ENCODE results near the gene CD247.

The CD247 gene

DNA sequence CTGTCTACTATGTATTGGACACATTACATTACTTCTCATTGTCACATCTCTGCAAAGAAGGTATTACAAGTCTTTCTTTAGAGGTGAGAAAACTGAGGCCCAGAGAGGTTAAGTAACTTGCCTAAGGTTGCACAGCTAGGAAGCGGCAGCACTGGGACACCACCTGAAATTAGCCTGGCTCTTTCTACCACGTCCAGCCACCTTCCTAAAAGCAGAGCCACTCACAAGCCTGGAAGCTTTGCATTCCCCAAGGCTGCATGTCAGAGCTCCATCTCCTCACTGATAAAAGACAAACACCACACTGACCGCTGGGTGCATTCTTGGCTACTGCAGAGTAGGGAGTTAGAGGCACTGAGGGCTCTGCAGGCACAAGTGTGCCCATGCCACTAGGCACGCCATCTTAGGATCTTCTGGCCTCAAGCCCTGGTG, 2.4 kb downstream of the CD247 start:
- DNase-seq, result no peak
- intact Hi-C loops (cut with DNase I), result no loop called here

- intact Hi-C loops (cut with DNase I), result no loop called here
- DNase-seq, result no peak
Measured at GRCh38 chr1:167515461-167515860, 2.9 kb downstream of the CD247 start.

DNA sequence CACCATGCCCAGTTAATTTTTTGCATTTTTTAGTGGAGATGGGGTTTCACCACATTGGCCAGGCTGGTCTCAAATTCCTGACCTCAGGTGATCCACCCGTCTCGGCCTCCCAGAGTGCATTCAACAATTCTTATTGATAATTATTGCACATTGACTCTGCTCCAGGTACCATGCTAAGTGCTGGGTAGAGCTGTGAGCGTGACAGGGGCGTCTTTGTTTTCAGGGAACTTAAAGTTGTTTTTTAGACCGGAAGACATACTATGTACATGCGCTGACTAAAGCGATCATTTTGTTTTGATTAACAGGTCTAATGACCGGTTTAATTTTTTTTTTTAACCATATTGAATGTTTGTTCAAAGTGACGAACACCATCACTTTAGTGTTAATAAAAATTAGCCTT, 4.0 kb downstream of the CD247 start:
- DNase-seq, result no peak
- intact Hi-C loops (cut with DNase I), result no loop called here

GRCh38 chr1:167512046-167512654, 6.2 kb downstream of the CD247 start:
- intact Hi-C loops (cut with DNase I), result no loop called here
- DNase-seq, result no peak

- no peak for DNase-seq
- intact Hi-C loops (cut with DNase I), result no loop called here
Measured at GRCh38 chr1:167511374-167511986, 6.8 kb downstream of the CD247 start.

- no peak for DNase-seq
- intact Hi-C loops (cut with DNase I), result no loop called here
Measured at GRCh38 chr1:167510881-167511280, 7.4 kb downstream of the CD247 start.

- intact Hi-C loops (cut with DNase I), result no loop called here
- DNase-seq, result no peak
Measured at GRCh38 chr1:167510244-167510643, 8.1 kb downstream of the CD247 start.

GRCh38 chr1:167509587-167509986, 8.7 kb downstream of the CD247 start:
- intact Hi-C loops (cut with DNase I), result no loop called here
- DNase-seq, result no peak

DNA sequence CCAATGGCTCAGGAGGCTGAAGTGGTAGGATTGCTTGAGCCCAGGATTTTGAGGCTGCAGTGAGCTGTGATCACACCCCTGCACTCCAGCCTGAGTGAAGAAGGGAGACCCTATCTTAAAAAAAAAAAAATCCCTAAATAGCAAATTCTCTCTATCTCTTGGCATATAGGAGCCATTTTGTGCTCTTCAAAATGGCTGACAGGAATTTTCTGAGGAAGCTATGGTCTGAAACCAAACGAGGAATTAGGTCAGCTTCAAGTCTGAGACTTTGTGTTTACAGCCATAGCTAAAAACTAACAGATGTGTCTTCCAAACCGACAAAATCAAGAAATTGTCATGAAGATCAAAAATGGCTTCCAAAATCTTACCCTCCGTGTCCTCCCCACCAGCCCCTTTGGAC, 10.6 kb downstream of the CD247 start:
- intact Hi-C loops (cut with DNase I), result no loop called here
- no peak for DNase-seq

GRCh38 chr1:167504467-167504827, 13.9 kb downstream of the CD247 start:
- intact Hi-C loops (cut with DNase I), result no loop called here
- no peak for DNase-seq

DNA sequence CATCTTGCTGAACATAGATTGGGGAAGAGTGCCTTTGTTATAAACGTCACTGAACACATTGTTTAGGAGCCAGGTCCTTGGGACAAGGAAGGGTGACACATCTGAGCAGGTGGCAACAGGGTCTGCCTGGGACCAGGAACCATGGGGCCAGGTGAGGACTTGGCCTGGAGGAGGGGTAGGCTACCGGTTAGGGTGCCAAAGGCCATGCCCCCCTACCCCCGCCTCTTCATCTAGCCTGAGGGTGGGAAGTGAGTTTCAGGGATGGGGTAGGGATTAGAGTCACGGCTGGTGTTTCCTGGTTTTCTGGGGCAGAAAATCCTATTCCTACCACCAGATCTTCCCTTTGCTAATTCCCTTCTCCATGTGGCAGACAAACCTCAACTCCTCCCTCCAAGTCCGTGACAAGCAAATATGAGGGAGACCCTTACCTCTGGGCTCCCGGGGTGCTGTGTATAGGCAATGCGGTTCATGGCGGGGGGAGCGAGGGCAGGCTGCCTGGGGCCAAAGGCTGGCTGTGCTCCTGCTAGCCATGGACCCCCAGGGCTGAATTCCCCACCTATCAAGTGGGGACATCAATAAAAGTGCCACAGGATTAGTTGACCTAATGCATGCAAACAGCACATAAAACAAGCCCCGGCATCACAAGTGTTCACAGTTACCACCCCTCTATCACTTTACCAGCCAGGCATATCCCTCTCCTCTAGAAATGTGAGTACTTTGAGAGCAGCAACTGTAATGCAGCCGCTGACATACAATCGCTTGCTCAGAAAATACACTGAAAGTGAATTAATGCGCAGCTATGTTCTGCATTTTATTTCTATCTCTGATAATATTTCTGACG, 14.5 kb downstream of the CD247 start:
- peak in 1 of 10 donors; percentile 63 for DNase-seq
- intact Hi-C loops (cut with DNase I), result no loop called here

DNA sequence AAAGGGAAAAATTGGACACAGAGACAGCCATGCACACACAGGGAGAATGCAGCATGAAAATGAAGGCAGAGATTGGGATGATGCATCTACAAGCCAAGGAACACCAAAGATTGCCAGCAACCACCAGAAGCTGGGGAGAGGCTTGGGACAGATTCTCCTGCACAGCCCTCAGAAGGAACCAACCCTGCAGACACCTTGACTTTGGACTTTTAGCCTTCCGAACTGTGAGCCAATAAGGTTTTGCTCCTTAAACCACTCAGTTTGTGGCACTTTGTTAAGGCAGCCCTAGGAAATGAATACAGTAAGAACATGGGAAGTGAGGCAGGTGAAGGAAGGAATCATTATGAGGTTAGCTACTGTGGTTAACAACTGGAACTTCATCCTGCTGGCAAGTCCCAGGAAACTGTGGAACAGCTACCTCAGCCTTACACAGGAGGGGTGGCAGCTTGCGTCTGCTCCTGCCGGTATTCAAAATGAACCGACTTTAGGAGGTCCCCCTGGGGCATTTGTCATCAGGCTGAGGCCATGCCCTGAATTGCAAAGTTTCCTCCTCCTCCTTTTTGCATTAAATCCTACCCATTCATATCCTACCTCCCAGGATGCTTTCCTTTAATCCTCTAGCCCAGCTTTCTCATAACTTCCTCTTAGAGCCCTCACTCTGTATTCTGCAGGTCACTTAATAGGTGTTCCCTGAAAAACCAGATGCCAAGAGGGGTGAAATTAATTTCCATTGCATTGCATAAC, 15.4 kb downstream of the CD247 start:
- DNase-seq, result no peak
- intact Hi-C loops (cut with DNase I), result no loop called here

- DNase-seq, result no peak
- intact Hi-C loops (cut with DNase I), result no loop called here
Measured at GRCh38 chr1:167502192-167502551, 16.2 kb downstream of the CD247 start.

DNA sequence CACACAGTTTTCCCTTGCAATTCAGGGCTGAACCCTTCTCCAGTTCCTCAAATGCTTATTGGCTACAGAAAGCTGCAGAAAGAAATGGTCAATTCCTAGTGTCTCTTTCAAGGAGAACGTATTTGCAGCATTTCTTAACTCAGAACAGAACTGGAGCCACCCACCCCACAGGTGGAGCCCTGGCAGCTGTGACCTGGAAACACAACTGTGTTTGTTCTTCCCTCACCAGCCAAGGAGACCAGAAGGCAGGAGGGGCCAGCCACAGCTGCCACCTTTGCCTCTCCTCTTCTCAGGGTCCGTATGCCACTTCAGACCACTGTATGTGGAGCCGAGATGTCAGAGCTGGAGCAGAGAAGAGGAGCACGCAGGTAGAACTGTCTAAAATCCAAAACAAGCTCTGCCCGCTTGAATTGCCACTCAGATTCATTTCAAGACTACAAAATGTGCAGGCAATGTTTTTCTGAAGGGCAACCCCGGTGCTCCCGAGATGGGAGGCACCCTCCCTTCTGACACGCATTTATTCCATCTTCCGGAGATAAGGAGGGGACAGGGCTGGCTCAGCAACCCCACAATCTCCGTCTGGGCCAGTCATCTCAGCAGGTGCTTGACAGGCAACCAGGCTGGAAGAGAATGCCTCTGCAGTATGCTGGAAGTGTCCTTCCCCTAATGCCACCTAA, 16.7 kb downstream of the CD247 start:
- intact Hi-C loops (cut with DNase I), result no loop called here
- DNase-seq, result peak in 1 of 10 donors; percentile 66

GRCh38 chr1:167500283-167500860, 18.0 kb downstream of the CD247 start:
- DNase-seq, result no peak
- intact Hi-C loops (cut with DNase I), result no loop called here

- intact Hi-C loops (cut with DNase I), result no loop called here
- no peak for DNase-seq
Measured at GRCh38 chr1:167499664-167500101, 18.6 kb downstream of the CD247 start.

DNA sequence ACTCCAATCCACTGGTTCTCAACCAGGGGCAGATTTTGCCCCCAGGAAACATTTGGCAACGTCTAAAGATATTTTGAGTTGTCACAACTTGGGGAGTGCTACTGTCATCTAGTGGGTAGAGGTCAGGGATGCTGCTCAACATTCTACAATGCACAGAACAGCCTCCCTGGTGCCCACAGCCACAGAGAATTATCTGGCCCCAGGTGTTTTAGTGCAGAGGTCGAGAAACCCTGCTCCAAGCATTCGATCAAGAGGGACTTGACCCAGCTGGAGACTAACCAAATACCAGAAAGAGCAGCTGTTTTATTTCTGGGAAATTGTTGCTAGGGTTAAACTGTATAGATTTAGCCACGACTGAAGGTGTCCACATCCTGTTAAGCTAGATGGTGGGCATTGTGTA, 19.2 kb downstream of the CD247 start:
- DNase-seq, result no peak

DNA sequence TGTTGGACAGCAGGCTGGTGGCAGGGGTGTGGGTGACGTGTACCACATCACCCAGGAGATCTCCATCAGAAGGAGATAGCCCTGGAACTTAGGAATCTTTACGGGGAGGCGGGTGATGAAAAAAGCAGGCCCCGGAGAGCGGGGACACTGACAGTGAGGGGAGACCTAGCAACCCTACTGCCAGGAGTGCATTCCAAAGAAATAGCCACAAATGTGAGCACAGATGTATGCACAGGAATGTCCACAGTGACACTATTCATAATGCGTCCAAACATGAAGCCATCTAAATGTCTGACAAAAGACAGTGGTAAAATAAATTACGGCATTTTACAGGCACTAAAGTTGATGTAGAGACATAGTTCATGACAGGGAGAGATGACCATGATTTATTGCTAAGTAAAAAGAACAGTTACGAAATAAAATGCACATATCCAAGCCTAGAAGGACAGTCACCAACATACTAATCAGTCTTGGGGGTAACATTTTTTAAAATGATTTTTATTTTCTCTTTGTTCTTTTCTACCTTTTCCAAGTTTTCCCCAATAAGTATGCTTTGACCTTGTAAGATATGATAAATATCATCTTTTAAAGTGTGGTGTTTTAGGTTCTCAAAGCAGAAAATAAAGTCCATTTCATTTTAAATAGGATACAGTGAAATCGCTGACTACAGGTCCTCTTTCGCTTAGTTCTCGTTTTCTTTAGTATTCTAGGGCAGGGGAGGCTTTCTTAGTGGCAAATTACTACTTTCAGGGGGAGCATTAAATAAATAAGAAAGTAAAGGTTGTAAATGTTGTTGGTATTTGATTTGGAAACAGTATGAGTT, 21.3 kb downstream of the CD247 start:
- DNase-seq, result no peak
- intact Hi-C loops (cut with DNase I), result no loop called here

More for the DNA sequence above, 19.2 kb downstream of the CD247 start:
- intact Hi-C loops (cut with DNase I), result no loop called here

GRCh38 chr1:167493372-167493771, 25.0 kb downstream of the CD247 start:
- intact Hi-C loops (cut with DNase I), result no loop called here
- no peak for DNase-seq
